HL-60 (cell line): ENCODE measurements around the gene PCDH8.
A peak's percentile ranks its signal among the peaks of the same experiment; 100 is the strongest.

Experiments used
- DNase-seq, 2 experiments: peaks; one replicate each; pipeline ENCODE4 v3.0.0-alpha.2; 2010 to 2020; ENCODE audit warnings: low read depth in 1 of 2, low spot score in 1 of 2
- H3K27ac ChIP-seq: fragments of 250-450 bp; sonication (Bioruptor Pico); replicated peaks from 2 replicates; pipeline ENCODE4 v1.5.1; 2020; ENCODE audit warnings: mild to moderate bottlenecking, moderate library complexity
- H3K27me3 ChIP-seq: fragments of 250-450 bp; sonication (Bioruptor Pico); 2 replicates; pipeline ENCODE4 v1.5.1; 2021; ENCODE audit warnings: mild to moderate bottlenecking, moderate library complexity; ENCODE audit not compliant: insufficient read depth, poor library complexity, severe bottlenecking
- H3K4me3 ChIP-seq: replicated peaks from 2 replicates; pipeline ENCODE4 v1.5.1; 2011; ENCODE audit warnings: mild to moderate bottlenecking, control low read depth, low read length; ENCODE audit not compliant: insufficient read depth
- GABPA ChIP-seq: IDR thresholded peaks from 2 replicates; pipeline ENCODE4 v1.6.1; 2012; ENCODE audit warnings: low read depth
- POLR2AphosphoS5 ChIP-seq: IDR thresholded peaks from 2 replicates; pipeline ENCODE4 v1.6.1; 2012; ENCODE audit warnings: low read depth
- SPI1 ChIP-seq: IDR thresholded peaks from 2 replicates; pipeline ENCODE4 v1.6.1; 2012; ENCODE audit warnings: low read depth, mild to moderate bottlenecking, borderline replicate concordance
- long read RNA-seq: library from polyadenylated mRNA; unstranded; transcript quantifications from one replicate; pipeline ENCODE4 v2.0.0, GENCODE V29; 2020
- TF ChIP-seq, protein P1 (sequence below): IDR thresholded peaks from one replicate; pipeline ENCODE4 v1.5.1; 2011; ENCODE audit warnings: low read length, control low read depth, inconsistent platforms; ENCODE audit not compliant: insufficient read depth
- TF ChIP-seq, protein P2 (sequence below): IDR thresholded peaks from 2 replicates; pipeline ENCODE4 v1.6.1; 2012; ENCODE audit warnings: low read depth; ENCODE audit not compliant: insufficient replicate concordance

The PCDH8 gene, protein sequence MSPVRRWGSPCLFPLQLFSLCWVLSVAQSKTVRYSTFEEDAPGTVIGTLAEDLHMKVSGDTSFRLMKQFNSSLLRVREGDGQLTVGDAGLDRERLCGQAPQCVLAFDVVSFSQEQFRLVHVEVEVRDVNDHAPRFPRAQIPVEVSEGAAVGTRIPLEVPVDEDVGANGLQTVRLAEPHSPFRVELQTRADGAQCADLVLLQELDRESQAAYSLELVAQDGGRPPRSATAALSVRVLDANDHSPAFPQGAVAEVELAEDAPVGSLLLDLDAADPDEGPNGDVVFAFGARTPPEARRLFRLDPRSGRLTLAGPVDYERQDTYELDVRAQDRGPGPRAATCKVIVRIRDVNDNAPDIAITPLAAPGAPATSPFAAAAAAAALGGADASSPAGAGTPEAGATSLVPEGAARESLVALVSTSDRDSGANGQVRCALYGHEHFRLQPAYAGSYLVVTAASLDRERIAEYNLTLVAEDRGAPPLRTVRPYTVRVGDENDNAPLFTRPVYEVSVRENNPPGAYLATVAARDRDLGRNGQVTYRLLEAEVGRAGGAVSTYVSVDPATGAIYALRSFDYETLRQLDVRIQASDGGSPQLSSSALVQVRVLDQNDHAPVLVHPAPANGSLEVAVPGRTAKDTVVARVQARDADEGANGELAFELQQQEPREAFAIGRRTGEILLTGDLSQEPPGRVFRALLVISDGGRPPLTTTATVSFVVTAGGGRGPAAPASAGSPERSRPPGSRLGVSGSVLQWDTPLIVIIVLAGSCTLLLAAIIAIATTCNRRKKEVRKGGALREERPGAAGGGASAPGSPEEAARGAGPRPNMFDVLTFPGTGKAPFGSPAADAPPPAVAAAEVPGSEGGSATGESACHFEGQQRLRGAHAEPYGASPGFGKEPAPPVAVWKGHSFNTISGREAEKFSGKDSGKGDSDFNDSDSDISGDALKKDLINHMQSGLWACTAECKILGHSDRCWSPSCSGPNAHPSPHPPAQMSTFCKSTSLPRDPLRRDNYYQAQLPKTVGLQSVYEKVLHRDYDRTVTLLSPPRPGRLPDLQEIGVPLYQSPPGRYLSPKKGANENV
- long read RNA-seq = 0 reads

DNA sequence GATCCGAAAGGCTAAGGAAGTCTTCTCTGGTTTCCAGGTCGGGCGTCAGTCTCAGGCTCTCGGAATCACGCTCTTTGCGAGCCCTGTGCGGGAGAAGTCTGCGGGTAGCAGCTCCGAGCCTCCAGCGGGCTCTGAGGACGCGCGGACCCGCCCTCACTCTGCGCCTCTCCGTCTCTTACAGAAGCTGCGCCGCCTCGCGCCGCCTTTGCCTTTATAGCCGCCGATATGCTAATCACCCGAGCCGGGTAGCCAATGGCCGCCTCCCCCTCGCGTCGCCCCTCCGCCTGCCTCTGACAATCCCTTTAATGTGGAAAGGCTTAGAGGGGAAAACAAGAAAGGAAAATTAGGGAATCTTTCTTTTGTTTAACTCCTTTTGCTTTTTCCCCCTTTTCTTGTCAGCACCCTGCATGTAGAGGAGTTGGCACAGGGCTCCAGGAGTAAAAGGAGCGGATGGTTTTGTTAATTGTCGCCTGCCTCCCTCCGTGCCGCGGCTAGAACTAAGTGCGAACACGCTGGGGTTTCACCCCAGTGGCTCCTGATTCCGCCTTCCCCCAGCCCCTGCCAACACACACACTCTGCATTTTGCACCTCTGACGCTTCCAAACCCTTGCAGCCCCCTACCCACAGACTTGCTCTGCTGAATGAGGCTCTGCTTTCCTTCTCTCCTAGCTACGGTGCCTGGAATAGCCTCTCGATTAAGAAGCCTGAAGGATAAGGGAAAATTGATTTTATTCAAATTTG lies at the start of gene PCDH8:
Gene PCDH8, minus strand, starts transcription at position 186 of the 741 bp plus-strand sequence. CDS start 204 bp downstream, outside the sequence.
- H3K27ac ChIP-seq = no peak within 1 kb of the TSS
- H3K4me3 ChIP-seq = no peak within 1 kb of the TSS
- no peak for DNase-seq
- peaks cover 43% of the 10 kb centered on the region for H3K27me3 ChIP-seq
- TF ChIP-seq, protein P1, sequence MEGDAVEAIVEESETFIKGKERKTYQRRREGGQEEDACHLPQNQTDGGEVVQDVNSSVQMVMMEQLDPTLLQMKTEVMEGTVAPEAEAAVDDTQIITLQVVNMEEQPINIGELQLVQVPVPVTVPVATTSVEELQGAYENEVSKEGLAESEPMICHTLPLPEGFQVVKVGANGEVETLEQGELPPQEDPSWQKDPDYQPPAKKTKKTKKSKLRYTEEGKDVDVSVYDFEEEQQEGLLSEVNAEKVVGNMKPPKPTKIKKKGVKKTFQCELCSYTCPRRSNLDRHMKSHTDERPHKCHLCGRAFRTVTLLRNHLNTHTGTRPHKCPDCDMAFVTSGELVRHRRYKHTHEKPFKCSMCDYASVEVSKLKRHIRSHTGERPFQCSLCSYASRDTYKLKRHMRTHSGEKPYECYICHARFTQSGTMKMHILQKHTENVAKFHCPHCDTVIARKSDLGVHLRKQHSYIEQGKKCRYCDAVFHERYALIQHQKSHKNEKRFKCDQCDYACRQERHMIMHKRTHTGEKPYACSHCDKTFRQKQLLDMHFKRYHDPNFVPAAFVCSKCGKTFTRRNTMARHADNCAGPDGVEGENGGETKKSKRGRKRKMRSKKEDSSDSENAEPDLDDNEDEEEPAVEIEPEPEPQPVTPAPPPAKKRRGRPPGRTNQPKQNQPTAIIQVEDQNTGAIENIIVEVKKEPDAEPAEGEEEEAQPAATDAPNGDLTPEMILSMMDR = no peak
- TF ChIP-seq POLR2AphosphoS5 (no peak), SPI1 (no peak), GABPA (no peak)
- TF ChIP-seq, protein P2, sequence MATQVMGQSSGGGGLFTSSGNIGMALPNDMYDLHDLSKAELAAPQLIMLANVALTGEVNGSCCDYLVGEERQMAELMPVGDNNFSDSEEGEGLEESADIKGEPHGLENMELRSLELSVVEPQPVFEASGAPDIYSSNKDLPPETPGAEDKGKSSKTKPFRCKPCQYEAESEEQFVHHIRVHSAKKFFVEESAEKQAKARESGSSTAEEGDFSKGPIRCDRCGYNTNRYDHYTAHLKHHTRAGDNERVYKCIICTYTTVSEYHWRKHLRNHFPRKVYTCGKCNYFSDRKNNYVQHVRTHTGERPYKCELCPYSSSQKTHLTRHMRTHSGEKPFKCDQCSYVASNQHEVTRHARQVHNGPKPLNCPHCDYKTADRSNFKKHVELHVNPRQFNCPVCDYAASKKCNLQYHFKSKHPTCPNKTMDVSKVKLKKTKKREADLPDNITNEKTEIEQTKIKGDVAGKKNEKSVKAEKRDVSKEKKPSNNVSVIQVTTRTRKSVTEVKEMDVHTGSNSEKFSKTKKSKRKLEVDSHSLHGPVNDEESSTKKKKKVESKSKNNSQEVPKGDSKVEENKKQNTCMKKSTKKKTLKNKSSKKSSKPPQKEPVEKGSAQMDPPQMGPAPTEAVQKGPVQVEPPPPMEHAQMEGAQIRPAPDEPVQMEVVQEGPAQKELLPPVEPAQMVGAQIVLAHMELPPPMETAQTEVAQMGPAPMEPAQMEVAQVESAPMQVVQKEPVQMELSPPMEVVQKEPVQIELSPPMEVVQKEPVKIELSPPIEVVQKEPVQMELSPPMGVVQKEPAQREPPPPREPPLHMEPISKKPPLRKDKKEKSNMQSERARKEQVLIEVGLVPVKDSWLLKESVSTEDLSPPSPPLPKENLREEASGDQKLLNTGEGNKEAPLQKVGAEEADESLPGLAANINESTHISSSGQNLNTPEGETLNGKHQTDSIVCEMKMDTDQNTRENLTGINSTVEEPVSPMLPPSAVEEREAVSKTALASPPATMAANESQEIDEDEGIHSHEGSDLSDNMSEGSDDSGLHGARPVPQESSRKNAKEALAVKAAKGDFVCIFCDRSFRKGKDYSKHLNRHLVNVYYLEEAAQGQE = no peak

DNA sequence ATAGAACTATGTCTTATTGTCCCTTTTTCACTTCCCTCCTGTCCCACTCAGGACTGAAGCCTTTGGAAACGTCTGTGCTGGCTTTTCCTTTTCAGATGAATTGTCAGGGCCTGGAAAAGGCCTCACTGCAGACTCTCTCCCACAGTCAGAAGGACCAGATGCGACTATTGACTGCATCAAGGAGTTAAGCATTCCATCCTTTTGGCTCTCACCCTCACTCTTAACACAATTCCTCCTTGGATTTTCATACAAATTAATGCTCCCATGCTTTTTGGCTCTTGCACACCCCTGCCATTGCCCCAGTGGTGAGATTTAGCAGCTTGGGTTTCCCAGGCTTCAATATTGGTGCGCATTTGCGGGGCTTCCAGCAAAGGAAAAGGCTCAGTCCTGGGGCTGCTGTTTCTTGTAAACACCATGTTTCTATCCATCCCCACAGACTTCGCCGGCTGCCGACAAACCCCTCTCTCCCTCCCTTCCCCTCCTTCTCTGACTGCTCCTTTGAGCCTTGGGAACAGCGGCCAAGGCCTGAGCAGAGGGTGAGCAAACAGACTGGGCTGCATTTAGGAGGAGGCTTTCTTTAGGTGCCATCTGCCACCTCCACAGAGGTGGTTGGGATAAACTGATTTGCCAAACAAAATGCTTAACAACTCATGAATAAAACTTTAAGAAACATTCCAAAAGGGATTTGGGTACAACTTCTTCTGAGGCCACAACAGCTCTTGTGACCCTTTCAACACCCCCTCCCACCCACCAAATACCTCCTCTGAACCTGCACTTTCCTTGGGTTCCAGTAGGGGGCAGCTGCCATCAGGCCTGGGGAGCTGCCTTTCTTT lies 48.6 kb upstream of the PCDH8 start:
- TF ChIP-seq, protein P1 = no peak
- no peak for TF ChIP-seq GABPA
- TF ChIP-seq, protein P2 = no peak
- peak; percentile 7 to 27 for DNase-seq
- H3K27ac ChIP-seq = no peak overlapping the region
- H3K27me3 ChIP-seq = peaks cover 9% of the 10 kb centered on the region
- no peak overlapping the region for H3K4me3 ChIP-seq

DNA sequence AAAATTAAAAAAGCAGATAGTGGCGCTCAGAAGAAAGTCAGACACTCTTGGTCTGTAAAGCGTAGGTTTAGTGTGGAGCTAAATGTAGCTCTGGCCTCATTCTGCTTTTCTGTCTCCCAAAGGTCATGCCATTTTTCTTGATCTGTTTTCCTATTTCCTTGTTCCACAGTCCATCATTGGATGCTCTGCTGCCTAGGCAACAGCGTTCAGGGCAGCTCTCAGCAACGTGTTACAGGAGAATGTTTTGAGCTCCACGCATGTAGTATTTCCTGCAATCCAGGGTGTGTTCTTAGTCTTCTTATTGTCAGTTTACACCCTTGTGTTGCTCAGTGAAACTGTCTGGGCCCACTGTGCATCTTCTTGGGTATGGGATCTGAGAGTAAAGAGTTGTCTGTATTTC lies 46.0 kb upstream of the PCDH8 start:
- Histone ChIP-seq H3K4me3 (no peak overlapping the region), H3K27ac (no peak overlapping the region), H3K27me3 (peaks cover 18% of the 10 kb centered on the region)
- DNase-seq = no peak
- TF ChIP-seq POLR2AphosphoS5 (no peak), SPI1 (no peak), GABPA (no peak)
- TF ChIP-seq, protein P2 = no peak
- TF ChIP-seq, protein P1 = no peak
